RPMI8226 (cell line): Measurements from ENCODE around the gene SOX13.

ENCODE experiments used
- DNase-seq: peaks from one replicate; pipeline ENCODE4 v3.0.0-alpha.2; 2015

The SOX13 gene

GRCh38 chr1:204154568-204155255 lies 81.8 kb downstream of the SOX13 start:
- no peak for DNase-seq

- no peak for DNase-seq
Observed at GRCh38 chr1:204155881-204156280, 83.0 kb downstream of the SOX13 start.

- DNase-seq = no peak
Observed at GRCh38 chr1:204157962-204158361, 85.0 kb downstream of the SOX13 start.

GRCh38 chr1:204161609-204162493 lies 88.9 kb downstream of the SOX13 start:
- DNase-seq = no peak

- peak; percentile 72 for DNase-seq
Observed at GRCh38 chr1:204162494-204163074, 89.7 kb downstream of the SOX13 start.

GRCh38 chr1:204166219-204166618 lies 93.3 kb downstream of the SOX13 start, which contains the start of gene REN:
Gene REN, minus strand, starts transcription at chr1:204166337. Its CDS starts 44 bp downstream, at chr1:204166293.
- no peak for DNase-seq

GRCh38 chr1:204167730-204168129 lies 94.8 kb downstream of the SOX13 start:
- DNase-seq = no peak

- no peak for DNase-seq
Observed at GRCh38 chr1:204169858-204170257, 96.9 kb downstream of the SOX13 start.

GRCh38 chr1:204170494-204171155 lies 97.7 kb downstream of the SOX13 start:
- DNase-seq = no peak

- DNase-seq = no peak
Observed at GRCh38 chr1:204171751-204172178, 98.8 kb downstream of the SOX13 start.

GRCh38 chr1:204172404-204173029 lies 99.6 kb downstream of the SOX13 start:
- DNase-seq = no peak

GRCh38 chr1:204174958-204175357 lies 102.0 kb downstream of the SOX13 start:
- DNase-seq = no peak

GRCh38 chr1:204176049-204176448 lies 103.1 kb downstream of the SOX13 start:
- DNase-seq = no peak

- no peak for DNase-seq
Observed at GRCh38 chr1:204177133-204177532, 104.2 kb downstream of the SOX13 start.
